Measurements from ENCODE around the gene PLEKHH3.

Gene PLEKHH3, protein sequence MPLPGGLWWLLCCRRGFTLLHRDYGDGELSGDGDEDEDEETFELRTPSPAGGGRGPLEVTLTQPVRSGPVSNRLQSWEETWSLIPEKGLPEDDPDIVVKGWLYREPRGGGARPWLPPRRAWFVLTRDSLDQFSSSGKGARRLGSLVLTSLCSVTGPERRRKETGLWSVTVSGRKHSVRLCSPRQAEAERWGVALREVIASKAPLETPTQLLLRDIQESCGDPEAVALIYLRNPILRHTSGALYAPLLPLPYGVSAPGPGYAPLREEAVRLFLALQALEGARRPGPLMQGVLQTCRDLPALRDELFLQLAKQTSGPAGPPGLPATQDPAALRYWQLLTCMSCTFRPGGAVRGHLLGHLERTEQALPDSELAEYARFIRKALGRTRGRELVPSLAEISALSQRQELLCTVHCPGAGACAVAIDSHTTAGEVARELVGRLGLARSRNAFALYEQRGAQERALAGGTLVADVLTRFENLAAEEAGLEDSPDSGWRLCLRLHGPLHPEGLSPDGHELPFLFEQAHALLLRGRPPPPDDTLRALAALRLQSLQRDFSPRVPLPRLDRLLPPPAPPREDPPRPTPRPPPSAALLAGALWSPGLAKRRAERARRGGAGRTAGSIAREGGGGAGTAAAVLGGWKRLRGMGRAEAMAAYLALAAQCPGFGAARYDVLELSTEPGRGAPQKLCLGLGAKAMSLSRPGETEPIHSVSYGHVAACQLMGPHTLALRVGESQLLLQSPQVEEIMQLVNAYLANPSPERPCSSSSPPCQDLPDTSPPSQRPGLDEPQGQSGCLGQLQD
- 0 to 0.83 (median 0.61) reads per million in 4 donors for total RNA-seq

DNA sequence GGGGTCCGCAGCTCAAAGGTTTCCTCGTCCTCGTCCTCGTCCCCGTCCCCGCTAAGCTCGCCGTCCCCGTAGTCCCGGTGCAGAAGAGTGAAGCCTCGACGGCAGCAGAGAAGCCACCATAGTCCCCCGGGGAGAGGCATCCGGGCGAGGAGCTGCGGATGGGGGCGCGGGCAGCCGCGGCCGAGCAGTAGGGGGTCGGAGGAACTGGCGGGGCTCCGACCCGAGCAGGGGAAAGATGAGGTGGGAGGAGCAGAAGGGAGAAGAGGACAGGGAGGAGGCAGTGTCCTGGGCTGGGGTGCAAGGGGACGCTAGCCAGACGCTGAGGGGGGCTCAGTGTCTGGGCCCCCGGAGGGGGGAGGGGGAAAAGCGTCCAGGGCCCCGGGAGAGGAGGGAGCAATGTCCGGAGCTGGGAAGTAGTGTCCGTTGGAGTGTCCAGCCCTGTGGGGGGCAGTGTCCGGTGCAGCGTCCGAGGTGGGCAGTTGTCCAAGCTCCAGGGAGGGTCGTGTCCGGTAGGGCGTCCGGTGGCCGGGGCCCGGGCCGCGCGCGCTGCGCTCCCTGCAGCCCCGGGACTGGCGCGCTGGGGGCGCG, at the start of gene PLEKHH3:
Gene PLEKHH3 (minus strand): TSS at position 571 of the 588 bp plus-strand sequence. CDS start 431 bp downstream, at position 140.
- DNase-seq: no peak

DNA sequence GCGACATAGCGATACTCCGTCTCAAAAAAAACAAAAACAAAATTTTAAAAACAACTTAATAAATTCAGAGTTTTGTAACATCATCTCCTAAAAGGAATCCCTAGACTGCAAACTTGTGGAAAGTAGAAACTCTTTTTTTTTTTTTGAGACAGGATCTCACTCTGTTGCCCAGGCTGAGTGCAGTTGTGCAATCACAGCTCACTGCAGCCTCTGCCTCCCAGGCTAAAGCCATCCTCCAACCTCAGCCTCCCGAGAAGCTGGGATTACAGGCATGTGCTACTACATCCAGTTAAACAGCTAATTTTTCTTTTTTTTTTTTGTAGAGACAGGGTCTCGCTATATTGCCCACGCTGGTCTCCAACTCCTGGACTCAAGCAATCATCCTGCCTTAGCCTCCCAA, 48.3 kb upstream of the PLEKHH3 start:
- no peak for DNase-seq

DNA sequence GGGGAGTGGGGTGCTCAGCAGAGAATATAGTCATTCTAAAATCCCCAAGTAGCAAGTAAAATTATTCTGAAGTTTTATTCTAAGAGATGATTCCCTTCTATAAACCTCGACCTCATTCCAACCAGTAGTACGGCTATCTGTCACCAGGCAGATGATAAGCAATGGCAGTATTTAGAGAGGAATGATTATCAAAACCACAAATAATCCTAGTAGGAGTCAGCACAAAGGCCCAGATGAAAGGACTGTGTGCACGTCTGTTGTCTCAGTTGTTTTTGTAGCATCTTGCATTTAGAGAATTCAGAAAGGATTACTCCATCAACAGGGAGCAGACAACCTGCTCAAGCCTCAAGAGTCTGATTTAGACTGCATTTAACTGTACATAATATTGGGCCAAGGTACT, 46.8 kb upstream of the PLEKHH3 start:
- DNase-seq: no peak

DNA sequence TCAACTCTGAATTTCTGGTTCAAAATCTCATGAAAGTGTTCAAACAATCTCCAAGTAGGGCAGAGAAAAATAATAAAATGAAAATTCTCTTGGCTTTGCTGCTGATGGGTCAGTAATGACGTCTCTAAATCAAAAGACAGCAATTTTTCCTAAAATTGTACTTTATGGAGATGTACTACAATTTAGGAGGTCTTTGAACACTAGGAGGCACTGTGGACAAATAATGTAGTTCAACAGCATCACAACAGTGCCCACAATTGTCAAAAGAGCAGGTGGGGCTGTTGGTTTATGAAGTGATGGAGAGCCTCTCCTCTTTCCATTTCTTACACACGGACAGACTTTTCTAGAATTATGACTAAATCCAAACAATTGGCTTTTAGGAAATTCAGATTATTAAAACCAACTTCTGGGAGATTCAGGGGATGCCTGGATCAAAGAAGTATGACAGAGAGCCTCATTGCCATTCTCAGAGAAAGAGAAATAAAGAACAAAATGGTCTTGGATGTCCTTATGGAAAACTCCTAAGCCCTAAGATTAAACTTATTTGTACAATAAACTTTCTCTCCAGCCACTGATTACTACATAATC, 44.3 kb upstream of the PLEKHH3 start:
- DNase-seq: peak in 2 of 5 donors; percentile 33 to 51

DNA sequence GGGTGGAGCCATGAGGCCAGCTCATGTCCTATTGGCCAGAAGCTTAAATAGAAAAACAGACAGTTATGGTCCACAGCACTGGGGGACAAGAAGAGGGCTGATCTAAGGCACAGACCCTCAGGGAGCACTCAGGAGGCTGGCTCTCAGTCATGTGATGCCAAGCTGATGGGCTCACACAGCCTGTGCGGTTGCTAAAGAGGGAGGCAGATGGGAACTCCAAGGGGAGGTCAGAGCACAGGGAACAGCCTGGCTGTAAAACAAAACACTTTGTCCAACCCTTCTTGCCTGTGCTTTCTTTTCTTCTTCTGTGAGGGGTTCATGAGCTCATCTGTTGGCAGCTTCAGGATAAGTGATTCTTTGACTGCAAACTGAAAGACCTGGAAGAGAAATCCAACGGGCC, 32.8 kb upstream of the PLEKHH3 start:
- no peak for DNase-seq

DNA sequence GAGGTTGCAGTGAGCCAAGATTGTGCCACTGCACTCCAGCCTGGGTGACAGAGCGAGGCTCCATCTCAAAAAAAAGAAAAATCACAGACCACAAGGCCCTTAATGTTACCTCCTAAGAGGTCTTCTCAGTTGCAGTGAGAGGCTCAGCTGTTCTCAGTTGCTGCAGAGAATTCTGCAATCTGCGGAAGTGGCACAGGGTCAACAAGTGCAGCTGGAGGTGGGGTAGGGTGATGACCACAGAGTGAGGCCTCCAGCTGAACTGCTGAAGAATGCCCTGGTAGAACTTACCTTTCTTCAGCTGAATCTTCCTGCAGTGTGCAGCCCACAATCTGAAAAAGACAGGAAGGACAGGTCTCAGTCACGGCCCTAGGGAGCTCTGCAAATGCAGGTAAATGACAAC, 31.8 kb upstream of the PLEKHH3 start:
- peak in 1 of 5 donors; percentile 23 for DNase-seq

DNA sequence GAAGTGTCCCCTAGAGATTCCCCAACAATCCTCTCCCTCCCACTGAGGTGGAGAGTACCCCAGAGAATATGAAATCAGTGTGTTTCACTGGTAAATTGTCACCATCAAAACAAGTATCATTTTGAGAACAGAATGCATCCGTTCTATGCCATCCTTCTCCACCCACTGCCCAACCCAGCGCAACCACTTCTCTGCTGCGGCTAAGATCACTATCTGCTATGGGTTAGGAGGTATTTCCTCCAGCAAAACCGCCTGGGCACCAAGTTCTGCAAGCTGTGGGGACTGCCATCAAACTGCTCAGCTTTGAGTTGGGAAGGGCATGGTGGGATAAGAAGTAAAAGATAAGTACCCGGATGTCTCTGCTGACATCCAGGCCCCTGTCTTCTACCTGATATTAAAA, 29.9 kb upstream of the PLEKHH3 start:
- peak in 4 of 5 donors; percentile 19 to 87 (median 45) for DNase-seq

DNA sequence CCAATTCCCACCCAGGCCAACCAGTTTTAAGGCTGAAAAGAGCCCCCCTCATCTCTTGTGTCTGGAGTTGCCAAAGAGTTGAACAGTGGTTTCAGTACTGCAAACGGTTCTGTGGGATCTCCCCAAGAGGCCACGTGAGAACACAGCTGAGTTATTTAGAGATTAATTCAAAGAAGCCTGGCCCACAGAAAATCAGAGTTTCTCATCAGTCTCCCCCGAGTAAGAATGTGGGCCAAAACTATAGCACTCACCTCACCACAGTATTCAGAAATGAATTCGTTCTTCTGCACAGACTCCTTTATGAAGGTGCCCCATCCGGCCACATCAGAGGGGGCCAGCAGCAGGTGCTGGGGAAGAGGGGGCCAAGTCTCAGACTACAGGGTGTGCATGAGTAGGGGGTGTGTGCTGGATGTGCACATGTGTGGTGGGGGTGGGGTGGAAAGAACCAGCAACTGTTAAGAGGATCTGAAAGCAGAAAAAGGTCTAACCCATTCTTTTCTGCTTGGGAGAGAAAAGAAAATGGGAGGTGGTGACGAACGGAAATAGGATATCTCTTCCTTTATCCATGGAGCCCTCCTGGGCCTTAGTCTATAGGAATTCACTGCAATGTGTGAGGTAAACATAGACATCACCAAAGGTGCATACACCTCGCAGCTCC, 28.2 kb upstream of the PLEKHH3 start:
- DNase-seq: peak in 1 of 5 donors; percentile 89

DNA sequence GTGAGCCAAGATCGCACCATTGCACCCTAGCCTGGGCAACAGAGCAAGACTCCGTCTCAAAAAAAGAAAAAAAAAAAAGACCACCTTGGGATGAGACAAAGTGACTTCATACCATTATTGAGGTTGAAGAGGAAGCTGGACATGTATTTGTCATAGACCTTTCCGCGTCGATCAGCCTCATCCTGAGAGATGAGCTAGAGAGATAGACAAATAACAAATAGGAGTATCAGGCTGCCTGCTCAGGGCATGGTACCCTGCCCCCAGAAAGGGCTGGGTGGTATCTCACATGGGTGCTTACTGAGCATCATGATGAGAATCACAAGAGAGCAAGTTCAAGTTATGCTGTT, 27.7 kb upstream of the PLEKHH3 start:
- DNase-seq: no peak

DNA sequence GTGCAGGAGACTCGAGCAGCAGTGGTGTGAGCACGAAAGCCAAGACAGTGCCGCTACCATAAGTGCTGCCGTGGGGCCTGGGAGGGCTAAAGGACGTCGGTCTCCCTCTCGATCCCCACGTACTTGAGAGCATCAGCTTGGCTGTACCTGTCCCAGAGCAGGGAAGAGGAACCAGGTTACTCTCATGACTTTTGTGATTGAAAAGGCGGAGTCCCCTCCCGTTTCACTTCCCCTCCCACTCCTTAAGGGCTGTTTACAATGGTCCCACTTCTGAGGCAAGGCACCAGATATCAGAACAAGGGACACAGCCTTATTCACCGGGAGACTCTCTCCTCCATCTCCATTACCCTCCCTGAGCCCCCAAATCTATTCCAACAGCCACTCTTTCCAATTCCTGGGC, 25.7 kb upstream of the PLEKHH3 start:
- no peak for DNase-seq

DNA sequence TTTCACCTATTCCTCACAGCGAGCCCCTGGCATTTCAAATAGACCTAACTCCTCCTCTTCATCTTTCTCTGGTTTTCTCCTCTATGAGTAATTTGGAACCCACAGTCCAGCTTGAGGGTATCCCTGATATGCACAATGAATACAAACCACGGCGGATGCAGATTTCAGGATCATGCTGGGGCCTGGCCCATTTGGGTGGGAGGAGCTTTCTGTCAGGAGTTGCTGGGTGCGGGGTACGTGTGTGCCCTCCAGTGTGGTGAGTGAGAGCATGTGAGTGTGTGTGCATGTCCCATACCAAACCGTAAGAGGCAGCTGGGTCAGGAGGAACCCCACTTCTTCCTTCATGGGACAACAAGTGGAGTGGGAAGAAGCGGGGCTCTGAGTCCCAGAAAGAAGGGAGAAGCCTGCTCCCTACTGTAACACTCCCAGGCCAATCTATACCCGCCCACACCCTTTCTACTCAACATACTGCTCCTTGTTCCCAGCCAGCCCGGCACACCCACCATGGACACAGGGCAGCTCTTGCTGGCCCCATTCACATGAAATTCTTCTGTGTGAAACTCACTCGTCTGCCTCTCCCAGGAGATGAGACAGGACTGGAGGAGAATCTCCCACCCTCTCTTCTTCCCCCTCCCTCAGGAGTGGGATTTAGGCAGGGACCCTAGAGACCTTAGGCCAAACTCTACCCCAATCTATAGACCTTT, 23.9 kb upstream of the PLEKHH3 start:
- no peak for DNase-seq

DNA sequence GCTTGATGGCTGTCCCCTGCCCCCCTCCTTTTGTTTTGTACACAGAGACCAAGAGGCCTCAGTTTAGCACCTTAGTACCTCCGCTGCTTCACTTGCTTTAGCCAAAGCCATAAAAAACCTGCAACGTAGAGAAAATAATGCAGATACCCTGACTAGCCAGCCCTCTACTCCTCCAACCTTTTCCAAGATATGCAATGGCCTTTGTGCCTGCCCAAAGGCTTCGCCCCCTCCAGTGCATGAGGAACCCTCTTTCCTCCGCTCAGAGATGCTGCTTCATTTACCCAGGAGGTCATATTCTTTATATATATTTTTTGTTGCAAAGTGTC, 22.6 kb upstream of the PLEKHH3 start:
- DNase-seq: no peak

DNA sequence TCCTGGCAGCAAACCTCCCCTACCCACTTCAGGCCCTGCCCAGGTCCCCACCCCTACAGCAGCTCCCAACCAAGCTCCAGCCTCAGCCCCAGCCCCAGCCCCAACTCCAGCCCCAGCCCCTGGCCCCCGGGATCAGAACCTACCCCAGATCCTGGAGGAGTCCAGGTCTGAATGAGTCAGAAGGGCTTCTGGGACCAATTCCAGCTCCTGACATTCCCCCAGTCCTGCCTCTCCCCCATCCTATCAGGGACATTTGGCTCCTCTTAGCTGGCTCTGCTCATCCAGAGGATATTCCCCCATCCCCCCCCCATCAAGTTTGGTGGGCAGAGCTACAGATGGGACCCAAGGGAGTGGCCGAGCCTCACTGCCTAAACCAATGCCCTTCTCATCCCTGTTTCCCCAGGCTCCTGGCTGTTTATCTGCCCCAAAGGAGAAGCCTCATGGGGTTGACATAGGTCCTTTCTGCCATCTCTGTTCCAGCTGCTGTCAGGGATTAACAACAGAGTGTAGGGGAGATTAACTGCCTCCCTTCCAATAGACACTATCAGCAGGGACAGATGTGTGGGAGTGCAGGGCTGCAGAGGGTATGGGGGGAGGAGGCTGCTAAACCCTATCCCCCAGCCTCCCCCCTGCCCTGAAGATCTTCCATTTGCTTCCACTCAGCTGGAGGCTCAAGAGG, 22.1 kb upstream of the PLEKHH3 start:
- no peak for DNase-seq

DNA sequence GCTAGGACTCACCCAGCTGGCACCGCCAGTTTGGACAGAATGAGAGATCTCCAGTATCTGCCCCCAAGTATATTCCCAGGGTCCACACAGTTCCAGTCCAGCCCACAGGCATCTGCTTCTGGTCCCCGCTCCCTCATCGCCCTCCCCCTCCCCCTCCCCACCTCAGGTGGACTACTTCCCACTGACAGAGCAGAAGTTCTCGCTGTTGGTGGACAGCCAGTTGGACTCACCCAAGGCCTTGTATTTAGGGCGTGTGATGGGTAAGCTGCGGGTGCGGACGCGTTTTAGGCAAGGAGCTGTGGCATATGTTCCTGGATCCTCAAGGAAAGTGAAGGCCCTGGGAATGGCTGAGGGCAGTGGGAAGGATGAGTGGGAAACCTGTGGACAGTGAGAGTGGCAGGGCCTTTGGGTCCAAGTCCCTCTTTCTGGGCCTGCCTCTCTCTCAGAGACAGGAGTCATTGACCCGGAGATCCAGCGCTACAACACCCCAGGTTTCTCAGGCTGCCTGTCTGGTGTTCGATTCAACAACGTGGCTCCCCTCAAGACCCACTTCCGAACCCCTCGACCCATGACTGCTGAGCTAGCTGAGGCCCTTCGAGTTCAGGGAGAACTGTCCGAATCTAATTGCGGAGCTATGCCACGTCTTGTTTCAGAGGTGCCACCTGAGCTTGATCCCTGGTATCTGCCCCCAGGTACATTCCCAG, 20.5 kb upstream of the PLEKHH3 start:
- DNase-seq: no peak

DNA sequence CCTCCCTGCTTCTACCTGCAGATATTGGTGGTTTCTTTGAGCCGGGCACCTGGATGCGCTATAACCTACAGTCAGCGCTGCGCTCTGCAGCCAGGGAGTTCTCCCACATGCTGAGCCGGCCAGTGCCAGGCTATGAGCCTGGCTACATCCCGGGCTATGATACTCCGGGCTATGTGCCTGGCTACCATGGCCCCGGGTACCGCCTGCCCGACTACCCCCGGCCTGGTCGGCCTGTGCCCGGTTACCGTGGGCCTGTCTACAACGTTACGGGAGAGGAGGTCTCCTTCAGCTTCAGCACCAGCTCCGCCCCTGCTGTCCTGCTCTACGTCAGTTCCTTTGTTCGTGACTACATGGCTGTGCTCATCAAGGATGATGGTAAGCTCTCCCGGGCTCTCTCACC, 18.7 kb upstream of the PLEKHH3 start:
- no peak for DNase-seq

DNA sequence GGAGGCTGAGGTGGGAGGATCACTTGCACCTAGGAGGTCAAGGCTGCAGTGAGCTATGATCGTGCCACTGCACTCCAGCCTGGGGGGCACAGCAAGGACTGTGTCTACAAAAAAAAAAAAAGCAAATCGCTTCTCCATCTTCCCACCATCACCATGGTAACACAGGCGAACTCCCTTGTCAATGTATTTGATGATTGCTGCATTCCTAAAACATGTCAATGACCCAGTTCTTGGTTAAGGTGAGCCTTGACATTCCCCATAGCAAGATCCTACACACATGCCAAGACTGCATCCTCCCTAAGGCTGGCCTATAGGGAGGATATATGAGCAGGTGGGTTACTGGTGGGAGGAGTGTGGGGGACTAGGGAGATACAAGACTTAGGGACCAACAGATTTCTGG, 17.7 kb upstream of the PLEKHH3 start:
- no peak for DNase-seq

DNA sequence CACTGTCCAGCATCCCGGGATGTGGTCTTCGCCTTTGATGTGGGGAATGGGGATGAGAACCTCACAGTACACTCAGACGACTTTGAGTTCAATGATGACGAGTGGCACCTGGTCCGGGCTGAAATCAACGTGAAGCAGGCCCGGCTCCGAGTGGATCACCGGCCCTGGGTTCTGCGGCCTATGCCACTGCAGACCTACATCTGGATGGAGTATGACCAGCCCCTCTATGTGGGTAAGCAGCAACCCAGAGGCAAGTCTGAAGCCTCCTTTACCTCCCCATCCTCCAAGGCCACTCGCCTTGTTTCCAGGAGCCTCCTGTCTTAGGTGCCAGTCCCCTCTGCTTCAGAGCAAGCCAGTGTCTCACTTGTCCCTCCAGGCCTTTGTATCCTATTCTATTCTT, 15.7 kb upstream of the PLEKHH3 start:
- no peak for DNase-seq

DNA sequence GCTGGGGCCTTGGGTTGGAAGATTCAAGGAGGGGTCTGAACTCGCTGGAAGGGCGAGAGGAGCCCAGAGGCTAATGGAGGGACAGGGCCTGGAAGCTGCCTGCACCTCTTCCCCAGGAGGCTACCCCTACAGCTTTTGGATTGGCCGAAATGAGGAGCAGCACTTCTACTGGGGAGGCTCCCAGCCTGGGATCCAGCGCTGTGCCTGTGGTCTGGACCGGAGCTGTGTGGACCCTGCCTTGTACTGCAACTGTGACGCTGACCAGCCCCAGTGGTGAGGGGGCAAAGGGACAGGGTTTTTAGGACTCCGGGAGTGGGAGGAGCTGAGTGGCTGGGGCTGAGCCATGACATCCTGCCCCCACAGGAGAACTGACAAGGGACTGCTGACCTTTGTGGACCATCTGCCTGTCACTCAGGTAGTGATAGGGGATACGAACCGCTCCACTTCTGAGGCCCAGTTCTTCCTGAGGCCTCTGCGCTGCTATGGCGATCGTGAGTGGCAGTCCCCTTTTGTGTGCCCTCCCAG, 14.3 kb upstream of the PLEKHH3 start:
- no peak for DNase-seq

DNA sequence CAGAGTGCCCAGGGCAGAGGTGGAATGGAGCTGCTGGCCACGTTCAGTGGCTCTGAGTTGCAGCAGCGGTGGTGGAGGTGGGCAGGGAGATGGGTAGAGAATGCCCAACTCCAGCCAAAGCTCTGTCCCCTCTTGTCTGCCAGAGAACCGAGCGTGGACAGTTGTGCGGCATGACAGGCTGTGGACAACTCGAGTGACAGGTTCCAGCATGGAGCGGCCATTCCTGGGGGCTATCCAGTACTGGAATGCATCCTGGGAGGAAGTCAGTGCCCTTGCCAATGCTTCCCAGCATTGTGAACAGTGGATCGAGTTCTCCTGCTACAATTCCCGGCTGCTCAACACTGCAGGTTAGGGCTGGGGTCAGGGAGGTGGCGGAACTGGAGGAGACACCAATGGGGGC, 13.8 kb upstream of the PLEKHH3 start:
- DNase-seq: no peak

DNA sequence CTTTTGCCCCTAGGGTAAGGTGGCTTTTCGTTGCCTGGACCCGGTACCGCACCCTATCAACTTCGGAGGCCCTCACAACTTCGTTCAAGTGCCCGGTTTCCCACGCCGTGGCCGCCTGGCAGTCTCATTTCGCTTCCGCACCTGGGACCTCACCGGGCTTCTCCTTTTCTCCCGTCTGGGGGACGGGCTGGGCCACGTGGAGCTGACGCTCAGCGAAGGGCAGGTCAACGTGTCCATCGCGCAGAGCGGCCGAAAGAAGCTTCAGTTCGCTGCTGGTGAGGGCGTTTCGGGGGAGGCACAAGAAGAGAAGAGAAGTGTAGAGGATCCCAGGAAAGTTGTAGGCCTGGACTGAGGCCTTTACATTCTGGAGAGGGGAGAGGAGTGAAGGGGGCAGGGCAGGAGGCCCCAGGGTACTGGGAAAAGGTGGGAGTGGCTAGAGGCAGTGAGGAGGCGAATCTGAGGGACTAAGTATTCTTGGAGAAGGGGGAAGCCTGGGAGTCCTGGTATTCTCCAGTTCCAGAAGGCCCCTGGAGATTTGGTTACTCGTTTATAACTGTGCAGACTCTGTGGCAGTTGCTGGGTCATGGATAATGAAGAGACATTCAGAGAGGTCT, 11.0 kb upstream of the PLEKHH3 start:
- DNase-seq: no peak

All from T-helper 1 cell (primary cell).